Measurements from ENCODE around the gene GABRB3.

DNA sequence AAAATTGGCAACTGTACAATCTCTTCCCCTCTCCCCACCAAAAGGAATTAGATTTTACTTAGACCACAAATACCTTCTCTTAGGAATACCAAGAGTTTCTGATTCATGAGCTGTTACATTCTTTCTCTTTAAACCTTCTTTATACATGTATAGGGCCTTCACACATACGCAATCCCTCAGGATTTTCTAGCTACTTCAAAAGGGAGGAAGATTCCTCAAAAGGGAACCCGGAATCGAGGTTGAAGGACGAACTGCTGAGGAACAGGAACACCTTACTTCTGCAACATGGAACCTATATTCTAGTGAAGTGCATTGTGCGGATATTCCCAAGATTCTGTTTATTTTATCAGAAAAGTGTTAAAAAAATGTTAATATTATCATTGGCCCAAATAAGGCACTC, 52.3 kb downstream of the GABRB3 start:
- TF ChIP-seq POLR2A (IDR thresholded peaks at IDR 0.05; ENCODE audit: low read length) (no peak), GATA1 (IDR thresholded peaks at IDR 0.05; ENCODE audit: low read depth, low read length) (no peak)
